D721Med (cell line): ENCODE results near the gene WWC2.
"Not testable (repeated sequence)": the region's sequence is repeated elsewhere in the genome, so short reads cannot be mapped to it uniquely, and the experiment has no call there.

Experiments
- DNase-seq: peaks from one replicate; pipeline ENCODE4 v3.0.0; 2011; ENCODE audit warnings: low spot score; ENCODE audit not compliant: insufficient read length
- FAIRE-seq: peaks from 2 replicates; lab custom pipeline; 2011; peaks lifted over from hg19 to GRCh38; lab: Jason Lieb, UNC
- CTCF ChIP-seq: IDR thresholded peaks from 2 replicates; pipeline ENCODE4 v1.5.1; 2012; ENCODE audit warnings: mild to moderate bottlenecking, control low read depth; ENCODE audit not compliant: insufficient read depth; ENCODE audit errors: missing control alignments

Gene WWC2

GRCh38 chr4:183111452-183111885, 12.4 kb downstream of the WWC2 start:
- no peak for FAIRE-seq

GRCh38 chr4:183118141-183118540, 19.1 kb downstream of the WWC2 start:
- DNase-seq (no peak), FAIRE-seq (no peak)
- TF ChIP-seq CTCF = no peak

More at GRCh38 chr4:183111452-183111885, 12.4 kb downstream of the WWC2 start:
- DNase-seq = no peak
- TF ChIP-seq CTCF = no peak

GRCh38 chr4:183118585-183118984, 19.5 kb downstream of the WWC2 start:
- no peak for TF ChIP-seq CTCF
- DNase-seq = no peak
- no peak for FAIRE-seq

GRCh38 chr4:183121660-183122059, 22.6 kb downstream of the WWC2 start:
- FAIRE-seq, DNase-seq: not testable (repeated sequence)

- DNase-seq = no peak
- no peak for TF ChIP-seq CTCF
- no peak for FAIRE-seq
Observed at GRCh38 chr4:183124228-183124627, 25.2 kb downstream of the WWC2 start.

- DNase-seq = no peak
- no peak for TF ChIP-seq CTCF
- no peak for FAIRE-seq
Observed at GRCh38 chr4:183124865-183125264, 25.8 kb downstream of the WWC2 start.

GRCh38 chr4:183129125-183129524, 30.1 kb downstream of the WWC2 start:
- TF ChIP-seq CTCF = no peak
- DNase-seq (no peak), FAIRE-seq (no peak)

GRCh38 chr4:183129675-183130074, 30.6 kb downstream of the WWC2 start:
- no peak for DNase-seq
- FAIRE-seq = no peak
- no peak for TF ChIP-seq CTCF
